Uterus (tissue), 4 donors: ENCODE data around the gene C12orf75. TPM values are rescaled to one million over a fixed set of nuclear protein-coding genes. Genes with fewer than 3 reads are reported as not detected.

ENCODE experiments used
- DNase-seq, 2 donors: peaks; one replicate each; pipeline ENCODE4 v3.0.0-alpha.2; 2019 to 2020
- H3K27ac ChIP-seq, 2 donors: fragments of 200-600 bp; sonication (generic); 1 replicate in 1 of 2; 2 replicates in 1 of 2; pipeline ENCODE4 v1.5.1; 2016 to 2018
- H3K27me3 ChIP-seq, 2 donors: fragments of 200-600 bp; sonication (generic); one replicate each; pipeline ENCODE4 v1.5.1; 2018 to 2019; ENCODE audit warnings: control low read depth in 1 of 2
- H3K36me3 ChIP-seq, 2 donors: fragments of 200-600 bp; sonication (generic); one replicate each; pipeline ENCODE4 v1.5.1; 2019; ENCODE audit warnings: control low read depth in 1 of 2
- H3K4me1 ChIP-seq, 2 donors: fragments of 200-600 bp; sonication (generic); one replicate each; pipeline ENCODE4 v1.5.1; 2018 to 2019; ENCODE audit warnings: control low read depth in 1 of 2
- H3K4me3 ChIP-seq, 2 donors: fragments of 200-600 bp; sonication (generic); 1 replicate in 1 of 2; 2 replicates in 1 of 2; pipeline ENCODE4 v1.5.1; 2018 to 2019; ENCODE audit warnings: mild to moderate bottlenecking in 1 of 2
- H3K9me3 ChIP-seq, 2 donors: fragments of 200-600 bp; sonication (generic); one replicate each; pipeline ENCODE4 v1.5.1; 2019; ENCODE audit warnings: control low read depth in 1 of 2
- POLR2A ChIP-seq, 2 donors: fragments of 450-650 bp; IDR thresholded peaks; one replicate each; pipeline ENCODE4 v1.6.1; 2016; ENCODE audit warnings: antibody characterized with exemption in 2 of 2, mild to moderate bottlenecking in 1 of 2, moderate library complexity in 1 of 2
- intact Hi-C: fragments of 100-400 bp; cut with DNase I; formaldehyde crosslinking; loops from one replicate; pipeline ENCODE4 v1.15.1; 2023; ENCODE audit warnings: low total_unique reads
- total RNA-seq, 4 donors: library from RNA; depleted of rRNA in 3 of 4; stranded (reverse); fragments of >200 nt in 3 of 4; gene quantifications; one replicate each; pipeline versions ENCODE4 v1.1.0 to v1.2.4, GENCODE V29; 2014 to 2023
- TF ChIP-seq, protein P1 (sequence below), 4 experiments: fragments of 200-600 bp in 2 of 4; fragments of 450-650 bp in 2 of 4; sonication (generic) in 2 of 4; IDR thresholded peaks; one replicate each; pipeline ENCODE4 v1.5.1; 2016 to 2019; ENCODE audit warnings: antibody characterized with exemption in 4 of 4, mild to moderate bottlenecking in 2 of 4, moderate library complexity in 1 of 4
- donor health status: DM: yes; HTN: yes; CAD: no.

The C12orf75 gene
- total RNA-seq, 4 donors from 2014 or later: 19.6 to 57.1 (median 30.1) TPM

DNA sequence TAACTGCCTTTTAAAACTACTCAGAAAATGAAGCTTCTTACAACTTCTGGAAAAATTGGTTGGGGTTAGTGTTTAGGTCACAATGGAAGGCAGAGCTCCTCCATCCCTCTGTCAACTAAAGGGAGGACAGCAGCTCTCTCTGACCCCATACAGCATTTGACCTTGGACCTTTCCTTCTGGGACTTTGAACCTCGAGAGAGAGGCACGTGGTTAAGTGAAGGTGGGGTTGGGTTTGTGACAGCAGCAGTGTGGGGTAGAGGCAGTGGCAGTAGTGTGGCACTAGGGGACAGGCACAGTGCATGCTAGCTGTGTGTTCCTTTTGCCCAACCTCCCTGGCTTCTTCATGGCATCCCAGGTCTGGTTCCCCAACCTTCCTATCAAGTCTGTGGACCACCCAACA is 9.4 kb upstream of the C12orf75 start:
- Histone ChIP-seq H3K4me1 (no peaks in the 10 kb centered on the region), H3K4me3 (no peak overlapping the region), H3K27me3 (no peaks in the 10 kb centered on the region), H3K27ac (no peak overlapping the region), H3K9me3 (no peaks in the 10 kb centered on the region), H3K36me3 (no peaks in the 10 kb centered on the region)
- intact Hi-C loops: no loop called here
- no peak for DNase-seq
- no peak for TF ChIP-seq POLR2A (IDR thresholded peaks at IDR 0.05)
- TF ChIP-seq, protein P1, sequence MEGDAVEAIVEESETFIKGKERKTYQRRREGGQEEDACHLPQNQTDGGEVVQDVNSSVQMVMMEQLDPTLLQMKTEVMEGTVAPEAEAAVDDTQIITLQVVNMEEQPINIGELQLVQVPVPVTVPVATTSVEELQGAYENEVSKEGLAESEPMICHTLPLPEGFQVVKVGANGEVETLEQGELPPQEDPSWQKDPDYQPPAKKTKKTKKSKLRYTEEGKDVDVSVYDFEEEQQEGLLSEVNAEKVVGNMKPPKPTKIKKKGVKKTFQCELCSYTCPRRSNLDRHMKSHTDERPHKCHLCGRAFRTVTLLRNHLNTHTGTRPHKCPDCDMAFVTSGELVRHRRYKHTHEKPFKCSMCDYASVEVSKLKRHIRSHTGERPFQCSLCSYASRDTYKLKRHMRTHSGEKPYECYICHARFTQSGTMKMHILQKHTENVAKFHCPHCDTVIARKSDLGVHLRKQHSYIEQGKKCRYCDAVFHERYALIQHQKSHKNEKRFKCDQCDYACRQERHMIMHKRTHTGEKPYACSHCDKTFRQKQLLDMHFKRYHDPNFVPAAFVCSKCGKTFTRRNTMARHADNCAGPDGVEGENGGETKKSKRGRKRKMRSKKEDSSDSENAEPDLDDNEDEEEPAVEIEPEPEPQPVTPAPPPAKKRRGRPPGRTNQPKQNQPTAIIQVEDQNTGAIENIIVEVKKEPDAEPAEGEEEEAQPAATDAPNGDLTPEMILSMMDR (IDR thresholded peaks at IDR 0.05): no peak

DNA sequence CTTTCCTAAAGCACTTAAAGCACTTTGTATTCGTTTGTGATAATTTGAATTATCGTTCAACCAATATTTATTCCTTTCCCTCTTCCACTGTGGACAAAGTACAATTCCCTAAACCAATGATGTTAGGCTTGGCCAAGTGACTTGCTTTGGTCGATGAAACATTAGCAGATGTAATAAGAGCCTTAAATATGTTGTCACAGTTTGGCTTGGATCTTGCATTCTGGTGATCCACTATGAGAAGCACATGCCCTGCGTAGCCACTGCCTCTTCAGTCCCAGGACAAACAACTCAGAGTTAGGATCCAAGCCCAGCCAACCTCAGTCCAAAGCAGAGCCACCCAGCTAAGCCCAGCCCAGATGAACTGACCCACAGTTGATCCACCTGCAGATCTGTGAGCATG is 8.4 kb upstream of the C12orf75 start:
- H3K4me3 ChIP-seq: no peak overlapping the region
- H3K27me3 ChIP-seq: no peaks in the 10 kb centered on the region
- no peaks in the 10 kb centered on the region for H3K4me1 ChIP-seq
- no peak for TF ChIP-seq POLR2A (IDR thresholded peaks at IDR 0.05)
- TF ChIP-seq, protein P1 (IDR thresholded peaks at IDR 0.05): no peak
- H3K36me3 ChIP-seq: no peaks in the 10 kb centered on the region
- H3K27ac ChIP-seq: no peak overlapping the region
- intact Hi-C loops: no loop called here
- H3K9me3 ChIP-seq: no peaks in the 10 kb centered on the region
- DNase-seq: no peak

DNA sequence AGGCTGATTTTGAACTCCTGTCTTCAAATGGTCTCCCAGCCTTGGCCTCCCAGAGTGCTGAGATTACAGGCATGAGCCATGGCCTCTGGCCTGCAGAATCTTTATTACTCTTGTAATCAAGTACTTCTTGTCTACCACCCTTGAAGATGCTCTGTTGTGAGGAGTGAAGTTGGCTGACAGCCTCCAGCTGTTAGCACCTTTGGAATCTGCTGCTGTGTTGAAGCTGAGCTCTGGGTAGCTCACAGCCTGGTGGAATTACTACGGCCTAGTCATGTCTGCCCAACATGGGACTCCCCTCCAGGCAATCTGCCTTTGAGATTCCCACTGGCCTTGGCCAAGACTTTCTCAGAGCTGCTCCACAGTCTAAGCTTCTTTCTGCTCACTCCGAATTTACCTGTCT is 5.8 kb upstream of the C12orf75 start:
- intact Hi-C loops: no loop called here
- H3K36me3 ChIP-seq: no peaks in the 10 kb centered on the region
- TF ChIP-seq POLR2A (IDR thresholded peaks at IDR 0.05): no peak
- TF ChIP-seq, protein P1 (IDR thresholded peaks at IDR 0.05): no peak
- no peaks in the 10 kb centered on the region for H3K9me3 ChIP-seq
- no peaks in the 10 kb centered on the region for H3K27me3 ChIP-seq
- no peak overlapping the region for H3K27ac ChIP-seq
- no peaks in the 10 kb centered on the region for H3K4me1 ChIP-seq
- no peak overlapping the region for H3K4me3 ChIP-seq
- DNase-seq: no peak

DNA sequence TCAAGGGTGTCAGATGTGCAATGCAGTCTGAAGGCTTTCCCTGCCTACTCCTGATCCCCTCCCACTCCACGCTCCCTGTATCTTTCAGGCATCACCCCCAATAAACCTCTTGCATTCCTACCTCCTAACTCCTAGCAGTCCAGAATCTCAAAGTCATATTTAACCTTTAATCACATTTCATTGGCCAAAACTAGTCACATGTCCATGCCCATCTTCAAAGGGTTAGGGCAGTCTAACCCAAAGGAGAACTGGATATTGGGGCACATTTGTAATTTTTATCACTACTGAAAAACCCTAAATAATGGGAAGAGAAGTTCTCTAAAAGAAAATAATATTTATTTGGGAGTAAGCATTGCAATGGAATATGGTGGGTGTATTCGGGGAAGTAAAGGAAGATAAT is 5.4 kb upstream of the C12orf75 start:
- no peak overlapping the region for H3K4me3 ChIP-seq
- H3K27me3 ChIP-seq: no peaks in the 10 kb centered on the region
- intact Hi-C loops: no loop called here
- no peaks in the 10 kb centered on the region for H3K9me3 ChIP-seq
- H3K36me3 ChIP-seq: no peaks in the 10 kb centered on the region
- H3K4me1 ChIP-seq: no peaks in the 10 kb centered on the region
- TF ChIP-seq POLR2A (IDR thresholded peaks at IDR 0.05): no peak
- TF ChIP-seq, protein P1 (IDR thresholded peaks at IDR 0.05): no peak
- DNase-seq: no peak
- H3K27ac ChIP-seq: no peak overlapping the region

DNA sequence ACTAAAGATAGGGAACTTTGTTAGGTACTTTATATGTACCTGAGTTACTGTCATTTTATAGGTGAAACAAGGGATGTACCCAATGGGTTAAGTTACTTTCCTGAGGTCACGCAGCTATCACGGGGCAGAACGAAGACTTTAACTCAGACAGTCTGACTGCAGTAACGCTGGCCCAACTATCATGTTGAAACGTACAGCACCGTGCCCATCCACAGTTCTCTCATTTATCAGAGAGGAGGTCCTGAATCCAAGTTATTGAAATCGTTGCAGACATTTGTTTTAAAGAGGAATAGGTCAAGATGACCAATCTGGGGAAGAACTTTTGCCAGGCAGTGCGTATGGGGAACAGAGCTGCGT is 587 bp upstream of the C12orf75 start:
- intact Hi-C loops: no loop called here
- TF ChIP-seq, protein P1 (IDR thresholded peaks at IDR 0.05): no peak
- no peak for TF ChIP-seq POLR2A (IDR thresholded peaks at IDR 0.05)
- Histone ChIP-seq H3K9me3 (no peaks in the 10 kb centered on the region), H3K27me3 (no peaks in the 10 kb centered on the region), H3K36me3 (no peaks in the 10 kb centered on the region), H3K4me3 (peak overlapping the region; percentile 55 to 89), H3K27ac (no peak overlapping the region), H3K4me1 (no peaks in the 10 kb centered on the region)
- DNase-seq: no peak
